GM18505 (cell line): Measurements from ENCODE around the gene DEDD.

Source experiments
- ATAC-seq: cut with Tn5 transposase; IDR thresholded peaks from one replicate; pipeline ENCODE4 v1.9.1; 2021; ENCODE audit not compliant: unreplicated experiment
- POLR2A ChIP-seq: IDR thresholded peaks from 4 replicates; pipeline ENCODE4 v1.6.1; 2011; ENCODE audit warnings: borderline replicate concordance; ENCODE audit not compliant: insufficient read depth, insufficient read length; ENCODE audit errors: extremely low read depth

DEDD gene

GRCh38 chr1:161111117-161111516 lies 21.4 kb downstream of the DEDD start:
- ATAC-seq = no peak
- no peak for TF ChIP-seq POLR2A

- no peak for ATAC-seq
Observed at GRCh38 chr1:161106431-161106830, 26.0 kb downstream of the DEDD start.

DNA sequence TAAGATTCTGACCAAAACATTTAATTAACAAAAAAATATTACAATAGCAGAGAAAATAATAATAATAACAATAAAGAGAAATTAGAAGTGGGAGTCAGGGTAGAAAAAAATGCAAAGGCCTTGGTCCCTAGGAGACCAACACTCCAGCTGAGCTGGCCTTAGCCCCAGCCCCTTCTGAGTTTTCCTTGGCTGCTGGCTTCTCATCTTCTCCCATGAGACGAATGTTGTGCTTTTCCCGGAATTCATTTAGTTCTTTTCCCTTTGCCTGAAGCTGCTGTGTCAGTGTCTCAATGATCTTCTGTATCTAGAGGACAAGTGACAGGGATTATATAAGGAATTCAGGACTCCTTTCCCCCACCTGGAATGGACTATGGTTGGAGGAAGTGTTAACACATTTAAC lies 31.9 kb downstream of the DEDD start:
- no peak for ATAC-seq
- no peak for TF ChIP-seq POLR2A

More at GRCh38 chr1:161106431-161106830, 26.0 kb downstream of the DEDD start:
- no peak for TF ChIP-seq POLR2A

DNA sequence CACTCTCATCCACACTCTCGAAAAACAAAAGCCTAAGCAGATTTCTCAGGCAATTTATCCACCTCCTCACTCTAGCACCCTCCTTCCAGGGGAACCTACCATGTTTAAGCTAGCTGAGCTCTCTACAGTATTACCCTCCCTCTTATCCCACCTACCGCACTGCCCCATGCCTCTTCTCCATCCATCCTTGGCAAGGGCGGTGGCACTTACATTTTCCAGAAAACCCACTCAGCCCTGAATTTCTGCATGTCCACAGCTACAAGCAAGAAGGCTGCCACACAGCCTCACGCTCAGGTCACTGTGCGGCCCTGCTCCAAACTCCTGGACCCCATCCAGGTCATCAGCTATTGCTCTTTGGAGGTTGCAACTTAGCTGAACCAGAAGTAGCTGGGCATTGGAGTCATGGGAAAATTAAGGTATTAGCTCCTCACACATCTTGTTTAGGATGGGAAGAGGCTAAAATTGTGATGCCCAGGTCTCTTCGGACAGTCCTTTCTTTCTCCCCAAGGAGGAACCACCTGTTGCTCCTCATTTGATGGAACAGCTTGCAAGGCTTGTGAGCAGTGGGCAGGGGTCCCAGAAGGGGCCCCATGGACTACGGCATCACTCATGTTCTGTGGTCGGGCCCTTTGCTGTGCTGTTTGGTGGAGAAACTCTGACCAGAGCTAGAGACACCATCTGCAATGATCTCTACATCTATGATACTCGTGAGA lies 33.2 kb downstream of the DEDD start:
- TF ChIP-seq POLR2A = no peak
- ATAC-seq = no peak

DNA sequence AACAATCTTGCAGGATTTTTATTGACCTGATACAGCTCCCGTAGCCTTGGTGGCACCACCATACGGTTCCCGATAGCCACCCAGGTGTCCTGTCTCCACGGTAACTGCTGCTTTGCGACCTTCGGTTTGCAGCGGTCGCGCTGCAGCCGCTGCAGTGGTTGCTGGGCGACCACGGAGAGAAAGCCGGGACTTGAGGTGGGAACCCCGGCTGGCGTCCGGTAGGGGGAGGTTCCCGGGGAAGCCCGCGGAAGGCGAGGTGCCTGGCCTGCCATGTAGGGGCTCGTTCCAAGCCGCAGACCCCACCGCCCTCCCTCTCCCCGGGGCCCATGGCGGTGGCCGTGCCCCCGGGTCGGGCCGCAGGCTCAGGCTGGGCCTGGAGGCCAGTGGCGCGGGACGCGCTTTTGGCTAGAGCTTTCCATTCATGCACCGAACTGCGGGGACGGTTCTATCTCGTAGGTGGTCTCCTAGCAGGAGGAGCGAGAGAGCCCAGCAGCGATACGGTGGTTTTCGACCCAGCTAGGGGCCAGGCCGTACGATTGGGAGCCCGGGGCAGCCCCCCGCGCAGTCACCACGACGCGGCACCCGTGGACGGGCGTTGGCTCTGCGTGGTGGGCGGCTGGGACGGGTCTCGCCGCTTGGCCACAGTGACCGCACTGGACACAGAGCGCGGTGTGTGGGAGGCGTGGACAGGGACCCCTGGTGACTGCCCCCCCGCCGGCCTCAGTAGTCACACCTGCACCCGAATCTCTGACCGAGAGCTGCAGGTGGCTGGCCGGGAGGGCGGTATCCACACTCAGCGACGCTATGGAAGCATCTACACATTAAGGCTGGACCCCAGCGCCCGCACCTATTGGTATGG lies 34.0 kb downstream of the DEDD start, which contains the start of gene KLHDC9:
Gene KLHDC9 (plus strand): TSS at position 152 of the 859 bp plus-strand sequence. CDS start 175 bp downstream, at position 327.
- no peak for TF ChIP-seq POLR2A
- ATAC-seq = peak; percentile 57

- TF ChIP-seq POLR2A = no peak
- no peak for ATAC-seq
Observed at GRCh38 chr1:161096530-161096929, 35.9 kb downstream of the DEDD start.

DNA sequence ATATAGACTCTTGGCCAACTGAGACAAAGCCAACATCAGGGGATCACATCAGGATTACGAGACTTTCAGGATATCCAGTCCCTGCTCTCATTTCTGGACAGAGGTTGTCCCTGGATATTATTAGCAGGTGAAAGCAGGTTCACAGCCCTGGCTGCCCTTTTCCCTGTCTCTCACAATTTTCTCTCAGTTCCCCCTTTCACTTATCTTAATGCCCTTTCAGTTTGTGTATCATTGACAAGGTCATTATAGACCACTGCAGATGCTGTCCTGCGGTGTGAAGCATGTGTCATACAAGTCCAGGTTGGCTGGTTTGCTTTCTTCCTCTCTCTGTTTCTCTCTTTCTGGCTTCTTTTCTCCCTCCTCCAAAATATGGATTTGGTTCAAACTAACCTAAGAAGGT lies 36.5 kb downstream of the DEDD start:
- TF ChIP-seq POLR2A = no peak
- peak; percentile 37 for ATAC-seq

- no peak for TF ChIP-seq POLR2A
- ATAC-seq = no peak
Observed at GRCh38 chr1:161095230-161095629, 37.2 kb downstream of the DEDD start.

GRCh38 chr1:161094481-161094880 lies 38.0 kb downstream of the DEDD start:
- TF ChIP-seq POLR2A = no peak
- no peak for ATAC-seq

DNA sequence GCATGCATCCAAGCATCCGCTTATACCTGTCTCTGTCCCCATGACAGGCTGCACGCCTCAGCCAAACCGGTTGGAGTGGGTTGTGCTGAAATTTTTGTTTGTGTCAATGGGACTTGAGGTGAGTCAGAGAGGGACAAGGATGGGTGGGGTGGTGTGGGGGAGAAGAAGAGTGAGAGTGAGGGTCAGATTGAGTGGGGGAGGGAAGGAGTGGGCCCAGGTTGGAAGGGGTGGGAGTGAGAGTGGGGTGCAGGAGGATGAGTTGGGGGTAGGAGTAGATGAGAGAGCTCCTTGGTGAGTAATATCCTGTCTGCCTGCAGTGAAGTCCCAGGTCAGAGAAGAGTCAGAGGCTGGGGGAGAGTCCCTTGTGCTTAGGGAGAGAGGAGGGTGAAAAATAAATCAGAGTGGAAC lies 39.8 kb downstream of the DEDD start:
- no peak for TF ChIP-seq POLR2A
- no peak for ATAC-seq

GRCh38 chr1:161091796-161092507 lies 40.5 kb downstream of the DEDD start:
- no peak for ATAC-seq
- TF ChIP-seq POLR2A = no peak

GRCh38 chr1:161091093-161091492 lies 41.4 kb downstream of the DEDD start:
- no peak for TF ChIP-seq POLR2A
- no peak for ATAC-seq

DNA sequence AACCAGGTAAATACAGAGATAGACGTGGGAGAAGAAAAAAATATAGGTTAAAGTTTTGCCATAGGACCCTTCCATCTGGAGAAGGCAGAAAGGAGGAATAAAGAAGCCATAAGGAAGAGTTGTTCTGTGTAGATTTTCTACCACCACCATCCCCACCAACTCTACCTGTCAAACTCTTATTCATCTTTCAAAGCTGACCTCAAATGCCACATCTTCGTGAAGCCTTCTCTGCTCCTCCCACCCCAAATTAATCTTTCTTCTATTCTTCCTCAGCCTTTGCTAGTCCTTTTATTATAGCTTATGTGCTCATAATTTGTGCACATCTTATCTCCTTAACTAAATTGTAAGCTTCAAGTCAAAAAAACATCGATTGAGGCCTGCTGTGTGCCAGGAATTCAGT lies 41.9 kb downstream of the DEDD start:
- no peak for TF ChIP-seq POLR2A
- ATAC-seq = no peak
